DMS53 treated with DMSO at 0.1 percent for 48 hours (cell line): ENCODE data around the gene P2RY14.
"Not testable (repeated sequence)": the region's sequence is repeated elsewhere in the genome, so short reads cannot be mapped to it uniquely, and the experiment has no call there.

Experiments used
- DNase-seq: peaks from one replicate; lab custom pipeline; 2025; ENCODE audit not compliant: unreplicated experiment; lab: John Stamatoyannopoulos, UW

P2RY14 gene

DNA sequence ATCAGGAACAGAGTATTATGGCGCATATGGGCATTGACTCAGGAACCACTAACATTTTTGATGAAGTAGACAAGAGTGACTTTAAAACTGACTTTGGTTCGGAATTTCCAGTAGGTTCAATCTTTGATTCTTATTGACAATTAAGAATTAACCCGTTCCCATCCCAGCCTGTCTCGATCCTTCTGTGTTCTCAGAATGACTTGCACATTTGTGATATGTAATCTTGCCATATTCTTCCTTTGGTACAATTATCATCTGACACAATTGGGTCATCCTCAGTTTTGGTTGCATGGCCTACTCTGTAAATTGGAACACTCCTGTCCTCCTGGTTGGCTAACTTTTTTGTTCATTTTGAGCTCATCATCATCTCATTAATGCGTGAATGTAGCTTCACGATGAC lies 85.8 kb downstream of the P2RY14 start:
- no peak for DNase-seq

DNA sequence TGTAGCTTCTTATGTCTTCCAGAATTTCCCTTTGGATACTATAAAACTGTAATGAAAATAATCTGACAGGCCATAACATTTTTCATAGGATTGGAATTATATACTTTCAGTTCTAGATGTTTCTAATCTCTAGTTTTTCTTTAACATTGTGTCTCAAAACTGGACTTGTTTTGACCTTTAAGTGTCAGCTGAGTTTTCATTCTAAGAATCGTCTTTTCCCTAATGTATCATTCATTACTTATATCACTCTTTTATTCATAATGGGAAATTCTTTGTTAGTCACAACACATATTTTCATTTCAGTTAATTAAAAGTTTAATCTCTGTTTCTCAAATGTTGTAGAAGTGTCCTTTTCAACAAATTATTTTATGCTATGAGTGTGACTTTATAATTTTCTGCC lies 87.2 kb downstream of the P2RY14 start:
- no peak for DNase-seq

DNA sequence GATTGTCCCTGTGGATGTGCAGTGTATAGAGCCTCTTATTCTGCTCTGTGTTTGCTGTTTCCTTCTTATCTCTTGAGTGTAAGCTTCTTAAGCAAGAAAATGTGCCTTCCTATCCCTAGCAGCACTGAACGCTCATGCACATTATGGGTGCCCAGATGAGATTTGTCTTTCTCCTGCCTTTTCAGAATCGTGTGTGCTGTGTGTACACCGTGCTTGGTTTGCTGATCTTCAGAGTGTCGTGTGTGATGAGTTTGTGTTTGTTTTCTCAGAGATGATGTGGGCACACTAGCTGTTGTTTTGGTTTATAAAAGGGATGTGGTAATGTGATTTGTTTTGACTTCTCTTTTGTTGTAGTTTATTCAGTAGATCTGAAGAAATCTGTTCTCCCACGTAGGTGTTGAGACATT lies 95.1 kb downstream of the P2RY14 start:
- DNase-seq: no peak

DNA sequence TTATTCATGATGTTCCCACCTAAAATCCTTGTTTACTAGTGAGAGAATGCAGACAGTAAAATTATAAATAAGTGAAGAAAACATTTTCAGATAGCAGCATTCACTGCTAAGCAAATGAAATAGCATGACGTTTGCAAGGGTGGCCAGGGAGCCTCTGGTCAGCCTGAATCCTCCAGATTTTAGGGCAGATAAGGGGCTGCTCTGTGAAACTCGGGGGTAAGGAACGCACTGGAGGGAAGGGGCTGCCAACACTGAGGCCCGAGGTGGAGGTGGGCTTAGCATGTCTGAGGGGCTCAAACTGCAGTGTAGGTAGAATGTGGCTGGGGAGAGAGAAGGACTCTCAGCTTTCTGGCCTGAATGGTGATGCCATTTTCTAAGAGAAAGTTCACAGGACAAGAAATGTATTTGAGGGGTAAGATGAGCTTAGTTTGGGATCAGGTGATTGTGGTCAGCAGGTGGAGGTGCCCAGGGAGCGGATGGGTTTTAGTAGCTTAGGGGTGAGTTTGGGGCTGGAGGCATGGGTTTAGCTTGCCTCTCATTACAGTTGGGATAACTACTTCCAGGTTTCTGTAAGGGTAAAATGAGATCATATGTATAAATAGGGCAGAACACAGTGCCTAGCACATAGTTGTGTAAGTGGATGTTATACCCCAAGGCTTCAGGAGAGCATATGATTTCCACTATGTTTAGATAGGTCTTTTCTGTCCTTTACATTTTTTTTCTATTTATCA lies 95.8 kb downstream of the P2RY14 start:
- DNase-seq: no peak

DNA sequence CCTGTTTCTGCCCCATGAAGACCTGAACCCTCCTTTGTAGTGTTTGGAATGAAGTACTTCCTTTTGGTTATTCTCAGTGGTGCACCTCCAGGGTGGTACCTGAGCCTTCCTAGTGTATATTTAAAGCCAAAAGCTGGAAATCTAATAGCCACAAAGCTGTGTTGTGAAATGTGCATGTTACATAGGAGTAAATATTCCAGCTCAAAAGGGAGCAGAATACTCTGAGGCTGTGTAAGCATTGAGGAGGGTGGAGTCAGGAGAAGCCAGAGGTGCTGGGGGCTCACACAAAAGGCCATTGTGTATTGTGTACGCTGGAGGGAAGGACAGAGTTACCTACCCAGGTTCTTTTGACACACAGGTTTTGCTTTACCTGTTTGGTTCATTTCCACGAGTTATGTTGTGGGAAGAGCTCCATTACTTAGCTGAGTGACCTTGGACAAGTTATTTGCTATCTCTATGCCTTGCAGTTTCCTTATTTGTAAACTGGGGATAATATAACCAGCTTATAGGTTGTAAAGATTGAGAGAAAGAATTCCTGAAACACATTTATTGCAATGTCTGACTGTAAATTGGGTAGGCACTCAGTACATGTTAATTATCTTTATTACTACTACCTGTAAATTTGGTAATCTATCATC lies 100.0 kb downstream of the P2RY14 start:
- no peak for DNase-seq

DNA sequence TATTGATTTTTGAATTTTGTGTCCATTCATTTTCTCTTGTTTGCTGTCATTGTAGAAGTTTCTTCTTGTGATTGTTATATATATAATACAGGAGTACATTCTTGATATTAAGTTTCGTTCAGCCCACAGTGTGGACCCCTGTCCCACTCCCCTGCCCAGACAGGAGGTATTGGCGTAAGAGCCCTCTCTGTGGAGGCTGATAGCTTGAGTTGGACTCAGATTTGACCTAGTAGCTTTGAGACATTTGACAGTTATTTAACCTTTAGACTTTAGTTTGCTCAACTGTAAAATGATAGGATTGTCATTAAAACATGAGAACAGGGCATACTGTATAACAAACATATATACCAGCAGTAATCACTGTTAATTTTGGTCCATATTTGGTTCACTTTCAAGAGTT lies 102.4 kb downstream of the P2RY14 start:
- DNase-seq: no peak

DNA sequence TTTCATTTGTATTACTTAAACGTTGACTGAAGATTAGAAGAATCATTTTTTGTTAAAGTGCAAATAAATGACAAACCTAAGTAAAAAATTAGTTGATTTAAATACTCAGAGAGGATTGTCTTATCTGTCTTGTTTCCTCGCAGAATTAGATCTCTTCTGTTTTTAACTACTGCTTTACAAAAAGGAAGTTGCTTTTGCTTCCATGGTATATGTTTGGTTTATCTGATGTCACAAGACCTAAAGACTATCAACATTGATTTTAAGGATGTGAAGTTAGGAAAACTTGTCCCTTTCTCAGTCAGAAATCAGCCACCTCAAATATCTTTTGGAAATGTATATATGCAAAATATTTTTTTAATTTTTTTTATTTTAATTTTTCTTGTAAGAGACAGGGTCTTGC lies 104.0 kb downstream of the P2RY14 start:
- DNase-seq: no peak

DNA sequence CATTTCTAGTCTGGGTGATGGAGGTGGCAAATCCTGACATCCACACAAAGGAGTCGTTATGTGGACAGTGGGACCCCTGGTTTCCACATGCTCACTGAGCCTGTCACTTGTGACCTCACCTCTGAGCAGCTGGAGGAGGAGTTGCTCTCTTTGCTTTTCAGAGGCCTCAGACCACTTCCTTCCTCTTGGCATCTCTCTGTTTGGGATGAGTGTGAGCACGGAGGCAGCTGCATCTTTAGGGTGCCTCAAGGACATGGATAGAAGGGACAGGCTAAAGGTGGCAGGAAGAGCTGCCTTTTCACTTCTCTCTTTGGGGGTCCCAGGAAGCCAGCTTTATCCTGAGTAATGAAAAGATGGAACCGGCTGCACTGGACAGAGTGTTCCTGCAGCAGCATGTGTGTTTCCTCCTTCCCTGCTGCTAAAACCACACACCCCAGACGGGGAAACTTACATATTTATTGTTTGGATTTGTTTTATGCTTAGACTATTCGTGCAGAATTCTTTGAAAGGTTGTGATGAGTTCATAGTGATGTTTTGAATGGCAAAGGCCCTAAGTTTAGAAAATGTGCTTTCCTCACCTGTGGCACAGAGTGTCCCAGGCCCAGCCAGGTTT lies 107.1 kb downstream of the P2RY14 start:
- no peak for DNase-seq

DNA sequence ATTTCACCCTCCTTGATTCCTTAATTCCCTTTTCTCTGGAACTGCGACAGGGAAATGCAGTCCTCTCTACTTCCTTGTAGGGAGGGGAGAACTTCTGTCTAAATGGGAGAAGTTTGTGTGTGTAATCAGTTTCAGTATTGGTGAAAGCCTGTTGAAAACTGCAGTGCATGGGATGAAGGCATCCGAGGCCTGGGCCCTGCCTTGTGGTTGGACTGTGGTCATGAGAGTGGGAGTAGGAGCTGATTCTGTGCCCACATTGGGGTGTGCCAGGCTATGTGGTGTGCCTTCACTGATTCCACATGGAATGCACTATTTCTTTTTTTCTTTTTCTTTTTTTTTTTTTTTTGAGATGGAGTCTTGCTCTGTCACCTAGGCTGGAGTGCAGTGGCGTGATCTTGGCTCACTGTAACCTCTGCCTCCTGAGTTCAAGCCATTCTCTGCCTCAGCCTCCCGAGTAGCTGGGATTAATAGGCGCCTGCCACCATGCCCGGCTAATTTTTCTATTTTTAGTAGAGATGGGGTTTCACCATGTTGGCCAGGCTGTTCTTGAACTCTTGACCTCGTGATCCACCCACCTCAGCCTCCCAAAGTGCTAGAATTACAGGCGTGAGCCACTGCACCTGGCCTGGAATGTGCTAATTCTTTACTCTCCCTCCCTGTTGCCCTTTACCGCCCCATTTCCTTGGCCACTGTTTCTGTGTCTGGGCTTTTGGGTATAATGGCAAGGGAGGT lies 108.2 kb downstream of the P2RY14 start:
- not testable (repeated sequence) for DNase-seq

DNA sequence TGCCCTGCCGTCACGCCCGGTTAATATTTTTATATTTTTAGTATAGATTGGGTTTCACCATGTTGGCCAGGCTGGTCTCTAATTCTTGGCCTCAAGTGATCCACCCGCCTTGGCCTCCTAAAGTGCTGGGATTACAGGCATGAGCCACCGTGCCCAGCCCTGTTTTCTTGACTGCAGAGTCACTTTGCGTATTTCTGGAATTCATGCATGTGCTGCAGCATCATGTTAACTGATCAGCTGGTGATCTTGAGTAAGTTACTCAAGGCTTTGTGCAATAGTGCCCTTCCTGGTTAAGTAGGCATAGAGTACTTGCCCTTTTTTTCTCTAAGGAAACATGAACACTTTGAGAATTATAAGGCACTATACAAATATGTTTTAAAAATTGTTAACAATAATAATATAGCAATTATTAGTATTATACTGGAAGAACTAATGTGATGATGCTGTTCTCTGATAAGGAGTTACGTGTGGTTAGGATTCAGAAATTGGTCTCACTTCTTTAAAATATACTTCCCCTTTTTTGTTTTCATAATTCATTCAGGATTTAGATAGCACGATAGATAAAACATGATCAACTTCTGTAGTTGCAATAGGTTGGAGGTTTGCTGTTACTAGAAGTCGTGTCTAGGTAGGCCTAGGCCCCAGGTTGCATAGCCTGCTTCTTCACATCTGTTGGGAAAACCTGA lies 108.9 kb downstream of the P2RY14 start:
- DNase-seq: no peak

DNA sequence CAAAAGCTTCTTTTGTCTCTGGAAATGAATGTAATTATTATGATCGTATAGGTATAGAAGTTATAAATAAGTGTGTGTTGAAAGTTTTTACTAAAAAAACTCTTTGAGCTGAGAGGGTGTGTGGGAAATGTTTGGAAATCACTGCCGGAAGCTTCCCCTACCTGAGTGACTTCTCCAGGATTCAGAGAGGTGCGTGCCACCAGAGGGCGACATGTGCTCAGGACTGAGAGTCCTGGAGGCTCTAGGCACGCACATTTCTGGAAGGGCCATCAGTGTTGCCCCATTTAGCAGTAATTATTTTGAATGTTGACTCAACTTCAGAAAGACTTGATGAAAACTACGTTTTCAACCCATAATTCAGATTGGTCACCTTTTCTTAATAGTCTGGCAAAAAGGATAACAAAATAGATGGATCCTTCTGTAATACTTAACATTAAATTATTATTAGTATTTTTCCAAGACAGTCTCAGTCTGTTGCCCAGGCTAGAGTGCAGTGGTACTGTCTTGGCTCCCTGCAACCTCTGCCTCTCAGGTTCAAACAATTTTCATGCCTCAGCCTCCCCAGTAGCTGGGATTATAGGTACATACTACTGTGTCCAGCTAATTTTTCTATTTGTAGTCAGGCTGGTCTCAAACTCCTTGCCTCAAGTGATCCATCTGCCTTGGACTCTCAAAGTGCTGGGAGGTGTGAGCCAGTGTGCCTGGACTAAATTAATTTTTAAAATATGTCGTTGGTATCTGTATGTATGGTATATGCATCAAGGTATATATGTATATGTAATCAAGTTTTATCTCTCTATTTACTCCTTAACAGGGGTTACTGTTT lies 109.9 kb downstream of the P2RY14 start:
- peak; percentile 39 for DNase-seq

DNA sequence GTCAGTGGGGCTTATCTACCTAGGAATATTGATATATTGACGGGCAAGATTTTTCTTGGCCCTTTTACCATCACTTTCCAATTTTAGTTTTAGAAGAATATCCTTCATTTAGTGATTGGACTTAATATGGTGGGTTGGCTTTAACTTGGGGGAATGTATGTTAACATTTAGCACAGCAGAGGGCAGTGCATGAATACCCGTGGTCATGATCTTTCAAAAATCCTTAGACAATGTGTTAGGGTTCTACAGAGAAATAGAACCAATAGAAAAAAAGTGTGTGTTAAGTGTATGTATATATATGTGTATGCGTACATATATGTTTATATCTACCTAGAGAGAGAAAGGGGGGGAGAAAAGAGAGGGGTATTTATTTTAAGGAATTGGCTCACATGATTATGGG lies 112.2 kb downstream of the P2RY14 start:
- no peak for DNase-seq

DNA sequence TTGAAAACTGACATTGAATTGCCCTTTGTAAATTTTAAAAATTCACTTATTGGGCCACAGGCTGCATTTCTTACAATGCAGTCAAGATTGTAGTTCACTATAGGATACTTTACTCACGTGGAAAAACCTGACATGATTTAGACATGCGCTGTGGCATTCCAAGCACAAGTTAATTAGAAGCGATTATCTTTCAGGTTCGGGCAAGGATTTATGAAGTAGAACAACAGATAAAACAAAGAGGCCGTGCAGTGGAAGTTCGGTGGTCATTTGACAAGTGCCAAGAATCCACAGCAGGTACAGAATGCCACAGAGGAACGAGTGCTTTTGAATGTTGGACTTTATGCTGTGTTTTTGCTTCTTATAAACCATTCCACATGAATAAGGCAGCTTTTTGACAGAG lies 113.1 kb downstream of the P2RY14 start:
- DNase-seq: no peak
